NT2/D1 (cell line): Measurements from ENCODE around the gene GFRA1.

Source experiments
- DNase-seq: peaks from one replicate; pipeline ENCODE4 v3.0.0-alpha.2; 2011; ENCODE audit warnings: low read depth, low spot score
- H3K27me3 ChIP-seq: 2 replicates; pipeline ENCODE4 v1.6.0; 2011; ENCODE audit warnings: mild to moderate bottlenecking; ENCODE audit not compliant: insufficient read length, insufficient read depth
- H3K36me3 ChIP-seq: 2 replicates; pipeline ENCODE4 v1.6.1; 2011; ENCODE audit warnings: mild to moderate bottlenecking, low read length, mixed read lengths; ENCODE audit not compliant: insufficient read depth, insufficient read length
- H3K4me1 ChIP-seq: 2 replicates; pipeline ENCODE4 v1.5.1; 2011; ENCODE audit not compliant: insufficient read depth, insufficient read length
- H3K4me3 ChIP-seq: 2 replicates; pipeline ENCODE4 v1.5.1; 2011; ENCODE audit warnings: low read depth; ENCODE audit not compliant: insufficient read length
- H3K9ac ChIP-seq: 2 replicates; pipeline ENCODE4 v1.6.0; 2011; ENCODE audit warnings: low read depth; ENCODE audit not compliant: insufficient read length
- H3K9me3 ChIP-seq: 2 replicates; pipeline ENCODE4 v1.5.1; 2011; ENCODE audit warnings: mild to moderate bottlenecking, low read length; ENCODE audit not compliant: insufficient read depth
- SUZ12 ChIP-seq: IDR thresholded peaks from 2 replicates; pipeline ENCODE4 v1.6.1; 2011; ENCODE audit not compliant: insufficient read length, insufficient read depth; ENCODE audit errors: extremely low read depth
- YY1 ChIP-seq: IDR thresholded peaks from 2 replicates; pipeline ENCODE4 v1.6.1; 2011; ENCODE audit not compliant: insufficient read length, insufficient read depth
- ZNF274 ChIP-seq: IDR thresholded peaks from 2 replicates; pipeline ENCODE4 v1.6.1; 2011; ENCODE audit warnings: mild to moderate bottlenecking, low read depth, low read length

GFRA1 gene

DNA sequence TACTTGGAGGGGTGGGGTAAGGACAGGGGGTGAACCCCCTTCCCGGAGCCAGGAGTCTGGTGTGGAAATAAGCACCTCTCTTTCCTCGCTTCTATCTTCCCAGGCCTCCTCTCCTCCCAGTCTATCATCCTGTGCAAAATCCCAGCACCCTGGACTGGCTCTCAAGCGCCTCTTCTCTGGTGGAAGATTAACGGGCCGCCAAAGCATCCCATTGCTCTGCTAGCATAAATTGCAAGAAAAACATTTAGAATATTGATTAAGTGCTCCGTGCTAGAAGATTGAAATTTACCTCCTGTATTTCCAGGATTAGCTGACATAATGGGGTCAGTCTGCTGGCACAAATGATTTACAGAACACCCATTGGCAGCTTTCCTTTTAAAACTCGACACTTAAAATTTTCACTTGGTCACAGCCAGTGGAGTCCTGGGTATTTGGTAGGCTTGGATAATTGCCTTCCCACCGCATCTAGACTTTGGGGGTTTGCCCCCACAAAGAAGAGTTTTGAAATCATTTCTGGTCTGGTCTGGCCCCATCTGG, 189.7 kb downstream of the GFRA1 start:
- Histone ChIP-seq H3K4me1 (no peaks in the 10 kb centered on the region), H3K27me3 (no peaks in the 10 kb centered on the region), H3K9ac (no peak overlapping the region), H3K4me3 (no peak overlapping the region), H3K9me3 (no peaks in the 10 kb centered on the region), H3K36me3 (no peaks in the 10 kb centered on the region)
- no peak for DNase-seq
- TF ChIP-seq YY1 (no peak), SUZ12 (no peak), ZNF274 (no peak)

DNA sequence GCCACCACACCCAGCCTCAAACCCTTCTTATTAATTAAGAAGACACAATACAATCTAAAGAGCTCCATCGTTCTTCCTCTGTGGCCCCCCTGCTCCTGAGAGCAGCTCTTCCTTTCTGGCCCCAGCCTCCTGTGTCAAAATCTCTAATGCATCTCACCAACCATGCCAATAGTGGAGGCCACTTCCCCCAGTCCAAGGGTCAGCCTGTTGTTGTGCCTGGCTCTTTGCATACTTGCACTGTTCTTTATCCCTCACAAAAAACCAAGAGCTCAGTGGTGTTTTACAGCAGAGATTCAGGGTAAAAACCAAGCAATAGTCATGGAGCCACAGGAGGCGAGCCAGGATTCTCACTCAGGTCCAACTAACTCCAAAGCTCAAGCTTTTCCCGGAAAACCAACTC, 190.2 kb downstream of the GFRA1 start:
- Histone ChIP-seq H3K27me3 (no peaks in the 10 kb centered on the region), H3K4me1 (no peaks in the 10 kb centered on the region), H3K36me3 (no peaks in the 10 kb centered on the region), H3K4me3 (no peak overlapping the region), H3K9ac (no peak overlapping the region), H3K9me3 (no peaks in the 10 kb centered on the region)
- TF ChIP-seq ZNF274 (no peak), SUZ12 (no peak), YY1 (no peak)
- DNase-seq = no peak

DNA sequence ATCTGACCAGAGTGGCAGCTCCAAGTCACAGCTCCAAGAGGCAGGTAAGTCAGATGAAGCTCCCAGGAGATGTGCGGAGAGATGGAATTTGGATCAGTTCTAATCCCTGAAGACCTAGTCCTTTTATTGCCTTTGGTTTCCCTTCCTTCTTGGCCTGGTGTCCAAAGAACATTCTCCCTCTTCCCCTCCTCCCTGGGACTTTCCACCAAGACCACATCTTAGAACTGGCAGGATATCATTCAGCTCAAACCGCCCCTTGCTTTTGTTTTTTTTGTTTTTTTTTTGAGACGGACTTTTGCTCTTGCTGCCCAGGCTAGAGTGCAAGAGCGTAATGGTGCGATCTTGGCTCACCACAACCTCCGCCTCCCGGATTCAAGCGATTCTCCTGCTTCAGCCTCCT, 190.8 kb downstream of the GFRA1 start:
- no peak for DNase-seq
- Histone ChIP-seq H3K4me1 (no peaks in the 10 kb centered on the region), H3K9me3 (no peaks in the 10 kb centered on the region), H3K36me3 (no peaks in the 10 kb centered on the region), H3K9ac (no peak overlapping the region), H3K27me3 (no peaks in the 10 kb centered on the region), H3K4me3 (no peak overlapping the region)
- TF ChIP-seq YY1 = no peak
- no peak for TF ChIP-seq SUZ12
- TF ChIP-seq ZNF274 = no peak

DNA sequence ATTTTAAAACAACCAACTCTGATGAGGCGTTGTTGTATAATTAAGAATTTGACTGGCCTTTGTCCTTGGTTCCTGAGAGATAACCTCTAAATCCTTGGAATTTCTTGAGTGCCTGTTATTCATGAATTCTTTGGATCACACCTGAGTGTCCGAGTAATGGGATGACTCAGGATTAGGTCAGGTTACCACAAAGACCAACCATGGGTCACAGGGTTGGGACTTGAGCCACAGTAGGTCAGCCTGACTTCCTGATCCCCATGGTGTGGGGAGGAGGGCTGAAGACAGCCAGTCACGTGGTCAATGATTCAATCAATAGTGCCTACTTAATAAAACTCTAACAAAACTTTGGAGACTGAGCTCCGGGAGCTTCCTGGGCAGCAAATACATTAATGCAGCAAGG, 192.5 kb downstream of the GFRA1 start:
- peak; percentile 5 for DNase-seq

DNA sequence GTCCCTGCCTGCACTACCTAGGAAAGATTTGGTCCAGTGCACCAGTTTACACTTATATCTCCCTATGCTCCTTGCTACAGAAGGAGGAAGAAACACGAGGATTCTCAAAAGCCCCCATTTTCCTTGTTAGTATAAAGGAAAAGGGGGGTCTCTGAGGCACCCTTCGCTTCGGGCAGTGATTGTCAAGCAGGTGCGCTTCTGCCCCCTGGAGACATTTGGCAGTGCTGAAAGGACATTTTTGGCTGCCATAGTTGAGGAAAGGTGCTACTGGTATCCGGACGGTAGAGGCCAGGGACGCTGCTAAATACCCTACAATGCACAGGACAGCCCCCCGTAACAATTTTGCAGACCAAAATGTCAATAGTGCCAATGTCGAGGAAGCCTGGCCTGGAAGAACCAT, 193.7 kb downstream of the GFRA1 start:
- Histone ChIP-seq H3K4me1 (no peaks in the 10 kb centered on the region), H3K9ac (no peak overlapping the region), H3K9me3 (no peaks in the 10 kb centered on the region), H3K4me3 (no peak overlapping the region), H3K36me3 (no peaks in the 10 kb centered on the region), H3K27me3 (no peaks in the 10 kb centered on the region)
- TF ChIP-seq ZNF274 = no peak
- TF ChIP-seq YY1 = no peak
- TF ChIP-seq SUZ12 = no peak
- DNase-seq = no peak

More for the DNA sequence above, 192.5 kb downstream of the GFRA1 start:
- no peaks in the 10 kb centered on the region for H3K27me3 ChIP-seq
- no peaks in the 10 kb centered on the region for H3K9me3 ChIP-seq
- H3K4me1 ChIP-seq = no peaks in the 10 kb centered on the region
- TF ChIP-seq YY1 (no peak), SUZ12 (no peak), ZNF274 (no peak)
- H3K9ac ChIP-seq = no peak overlapping the region
- H3K4me3 ChIP-seq = no peak overlapping the region
- H3K36me3 ChIP-seq = no peaks in the 10 kb centered on the region

DNA sequence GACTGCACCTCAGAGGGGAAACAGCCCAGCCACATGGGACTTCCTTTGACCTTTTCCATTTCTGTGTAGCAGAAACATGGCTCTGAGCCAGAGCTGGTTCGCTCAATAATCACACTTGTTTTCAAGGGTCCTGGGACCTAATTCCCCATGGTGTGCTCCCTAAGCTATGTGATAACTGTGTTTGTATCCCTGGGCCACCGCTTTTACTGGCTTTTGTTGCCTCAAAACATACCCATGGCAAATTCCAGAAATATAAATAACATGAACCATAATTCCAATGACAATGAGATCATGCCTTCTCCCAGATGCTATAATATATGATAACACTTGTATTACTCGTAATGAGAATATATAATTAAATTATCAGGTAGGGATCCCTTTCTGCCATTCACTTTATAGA, 196.4 kb downstream of the GFRA1 start:
- no peaks in the 10 kb centered on the region for H3K9me3 ChIP-seq
- no peak for DNase-seq
- TF ChIP-seq SUZ12 (no peak), YY1 (no peak), ZNF274 (no peak)
- no peak overlapping the region for H3K9ac ChIP-seq
- H3K27me3 ChIP-seq = no peaks in the 10 kb centered on the region
- H3K36me3 ChIP-seq = no peaks in the 10 kb centered on the region
- no peaks in the 10 kb centered on the region for H3K4me1 ChIP-seq
- H3K4me3 ChIP-seq = no peak overlapping the region

DNA sequence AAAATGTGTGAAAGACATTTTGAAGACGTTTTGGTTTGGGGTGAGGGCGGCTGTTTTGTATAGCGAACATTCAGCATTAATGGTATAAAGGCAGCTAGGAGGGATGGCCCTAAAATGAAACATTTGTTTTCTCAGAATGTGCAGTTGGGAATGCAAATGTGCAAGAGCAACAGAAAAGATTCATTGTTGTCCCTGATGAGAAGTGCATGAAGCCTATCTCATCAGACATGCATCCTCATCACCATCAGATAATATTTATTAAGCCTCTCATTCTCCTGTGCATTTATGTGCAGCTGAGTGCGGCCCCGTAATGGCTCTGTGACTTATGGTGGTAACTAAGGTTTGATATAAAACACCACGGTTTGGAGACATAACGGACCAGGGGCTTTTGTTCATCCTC, 199.5 kb downstream of the GFRA1 start:
- Histone ChIP-seq H3K36me3 (no peaks in the 10 kb centered on the region), H3K27me3 (no peaks in the 10 kb centered on the region), H3K9me3 (no peaks in the 10 kb centered on the region), H3K9ac (no peak overlapping the region), H3K4me3 (no peak overlapping the region), H3K4me1 (peaks cover 3% of the 10 kb centered on the region)
- TF ChIP-seq ZNF274 = no peak
- no peak for TF ChIP-seq SUZ12
- TF ChIP-seq YY1 = no peak
- no peak for DNase-seq
